ENCODE data around the gene COL11A2.

Gene COL11A2

GRCh38 chr6:33190504-33191107 is 1.7 kb downstream of the COL11A2 start:
- H3K4me1 Mint-ChIP-seq (ENCODE audit: low read depth): peaks cover 24% of the 10 kb centered on the region
- no peak overlapping the region for H3K27ac Mint-ChIP-seq
- no peaks in the 10 kb centered on the region for H3K9me3 Mint-ChIP-seq
- H3K4me3 Mint-ChIP-seq: no peak overlapping the region
- peaks cover 22% of the 10 kb centered on the region for H3K36me3 Mint-ChIP-seq (ENCODE audit: low read depth)
- H3K27me3 Mint-ChIP-seq: peaks cover 27% of the 10 kb centered on the region
- no peak for DNase-seq

DNA sequence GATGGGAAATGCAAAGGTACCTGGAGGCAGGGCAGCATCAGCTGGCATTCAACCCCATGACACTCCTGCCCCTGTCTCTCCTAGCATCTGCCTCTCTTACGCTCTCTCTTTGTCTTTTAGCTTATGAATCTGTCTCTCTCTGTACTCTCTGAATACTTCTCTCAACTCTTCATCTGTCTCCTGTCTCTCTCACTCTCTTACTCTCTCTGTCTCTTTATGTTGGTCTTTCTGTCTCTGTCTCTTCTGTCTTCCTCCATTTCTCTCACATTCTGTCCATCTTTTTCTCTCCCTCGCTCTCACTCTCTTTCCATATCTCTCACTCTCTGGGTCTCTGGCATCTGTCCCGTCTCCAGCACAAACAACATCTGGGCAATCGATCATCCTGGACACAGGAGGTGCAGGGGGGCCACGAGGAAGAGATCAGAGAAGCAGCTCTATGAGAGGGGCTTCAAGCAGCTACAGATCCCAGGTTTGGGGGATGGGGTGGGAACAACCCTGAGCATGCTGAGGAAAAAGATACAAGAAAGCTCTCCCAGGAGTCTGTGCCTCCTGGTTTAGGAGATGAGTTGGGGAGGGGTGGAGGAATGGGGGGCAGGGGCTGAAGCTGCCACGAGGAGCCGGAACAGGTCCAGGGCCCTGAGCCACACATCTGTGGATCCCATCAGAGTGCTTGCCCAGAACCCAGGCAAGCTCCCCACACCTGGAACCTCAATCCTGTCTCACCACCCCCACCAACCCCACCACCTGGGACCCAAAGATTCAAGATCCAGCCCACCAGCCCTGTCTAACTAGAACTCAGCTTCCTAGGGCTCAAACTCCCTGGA is 2.4 kb downstream of the COL11A2 start:
- peaks cover 27% of the 10 kb centered on the region for H3K27me3 Mint-ChIP-seq
- no peak overlapping the region for H3K4me3 Mint-ChIP-seq
- H3K27ac Mint-ChIP-seq: no peak overlapping the region
- peaks cover 25% of the 10 kb centered on the region for H3K4me1 Mint-ChIP-seq (ENCODE audit: low read depth)
- peaks cover 15% of the 10 kb centered on the region for H3K36me3 Mint-ChIP-seq (ENCODE audit: low read depth)
- H3K9me3 Mint-ChIP-seq: no peaks in the 10 kb centered on the region
- no peak for DNase-seq

GRCh38 chr6:33189164-33189563 is 3.1 kb downstream of the COL11A2 start:
- DNase-seq: no peak
- peaks cover 27% of the 10 kb centered on the region for H3K4me1 Mint-ChIP-seq (ENCODE audit: low read depth)
- H3K9me3 Mint-ChIP-seq: no peaks in the 10 kb centered on the region
- H3K36me3 Mint-ChIP-seq (ENCODE audit: low read depth): peaks cover 10% of the 10 kb centered on the region
- no peak overlapping the region for H3K4me3 Mint-ChIP-seq
- no peak overlapping the region for H3K27ac Mint-ChIP-seq
- H3K27me3 Mint-ChIP-seq: peaks cover 27% of the 10 kb centered on the region

DNA sequence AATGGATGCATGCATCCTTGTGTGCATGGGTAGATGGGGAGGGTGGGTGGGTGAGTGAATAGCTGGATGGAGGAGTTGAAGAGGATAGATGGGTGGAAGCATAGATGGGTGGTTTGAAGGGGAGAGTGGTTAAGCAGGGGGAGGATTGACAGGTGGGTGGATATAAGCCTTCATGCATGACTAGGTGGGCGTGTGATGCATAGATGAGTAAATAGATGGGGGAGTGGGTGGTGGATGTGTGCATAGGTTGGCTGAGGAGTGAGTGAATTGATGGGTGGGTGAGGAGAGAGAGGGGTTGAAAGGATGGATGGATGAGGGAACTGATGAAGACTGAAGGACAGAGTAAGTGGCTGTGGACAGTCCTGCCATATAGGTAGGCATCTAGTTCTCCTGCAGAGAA is 4.5 kb downstream of the COL11A2 start:
- no peak for DNase-seq
- peaks cover 11% of the 10 kb centered on the region for H3K9me3 Mint-ChIP-seq
- peaks cover 26% of the 10 kb centered on the region for H3K27me3 Mint-ChIP-seq

GRCh38 chr6:33185654-33186187 is 6.5 kb downstream of the COL11A2 start:
- peaks cover 13% of the 10 kb centered on the region for H3K27me3 Mint-ChIP-seq

More for the DNA sequence above, 4.5 kb downstream of the COL11A2 start:
- Mint-ChIP-seq H3K36me3 (ENCODE audit: low read depth) (peaks cover 13% of the 10 kb centered on the region), H3K27ac (no peak overlapping the region), H3K4me3 (no peak overlapping the region), H3K4me1 (ENCODE audit: low read depth) (peaks cover 31% of the 10 kb centered on the region)

DNA sequence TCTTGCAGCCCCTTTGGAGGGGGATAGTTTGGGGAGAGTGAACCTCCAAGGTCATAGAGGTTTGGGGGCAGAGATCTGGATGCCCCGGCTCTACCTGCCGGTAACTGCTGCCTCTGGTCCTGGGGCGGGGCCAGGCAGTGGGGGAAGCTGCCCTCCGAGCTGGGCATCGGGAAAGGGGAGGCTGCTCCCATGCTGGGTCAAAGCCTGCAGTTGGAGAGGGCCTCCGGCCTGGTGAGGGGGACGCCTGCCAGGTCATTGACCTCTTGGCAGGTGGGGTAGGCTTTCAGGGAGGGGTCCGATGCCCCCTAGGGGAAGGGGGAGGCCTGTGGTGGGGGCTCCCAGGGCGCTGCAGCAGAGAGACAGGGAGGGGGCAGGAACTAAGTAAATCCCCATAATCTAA is 7.1 kb downstream of the COL11A2 start:
- Mint-ChIP-seq H3K9me3 (peaks cover 14% of the 10 kb centered on the region), H3K27ac (no peak overlapping the region), H3K4me3 (no peak overlapping the region), H3K4me1 (ENCODE audit: low read depth) (peaks cover 24% of the 10 kb centered on the region), H3K36me3 (ENCODE audit: low read depth) (peaks cover 17% of the 10 kb centered on the region), H3K27me3 (peaks cover 9% of the 10 kb centered on the region)
- DNase-seq: no peak

More at GRCh38 chr6:33185654-33186187, 6.5 kb downstream of the COL11A2 start:
- Mint-ChIP-seq H3K36me3 (ENCODE audit: low read depth) (peaks cover 17% of the 10 kb centered on the region), H3K4me1 (ENCODE audit: low read depth) (peaks cover 24% of the 10 kb centered on the region), H3K27ac (no peak overlapping the region), H3K9me3 (peaks cover 14% of the 10 kb centered on the region), H3K4me3 (no peak overlapping the region)
- no peak for DNase-seq

GRCh38 chr6:33183071-33183683 is 9.1 kb downstream of the COL11A2 start:
- peaks cover 14% of the 10 kb centered on the region for H3K9me3 Mint-ChIP-seq
- H3K4me3 Mint-ChIP-seq: peak overlapping the region; percentile 9
- no peak for DNase-seq
- H3K27ac Mint-ChIP-seq: peak overlapping the region; percentile 94
- H3K27me3 Mint-ChIP-seq: peaks cover 4% of the 10 kb centered on the region
- peaks cover 24% of the 10 kb centered on the region for H3K4me1 Mint-ChIP-seq (ENCODE audit: low read depth)
- peaks cover 17% of the 10 kb centered on the region for H3K36me3 Mint-ChIP-seq (ENCODE audit: low read depth)

DNA sequence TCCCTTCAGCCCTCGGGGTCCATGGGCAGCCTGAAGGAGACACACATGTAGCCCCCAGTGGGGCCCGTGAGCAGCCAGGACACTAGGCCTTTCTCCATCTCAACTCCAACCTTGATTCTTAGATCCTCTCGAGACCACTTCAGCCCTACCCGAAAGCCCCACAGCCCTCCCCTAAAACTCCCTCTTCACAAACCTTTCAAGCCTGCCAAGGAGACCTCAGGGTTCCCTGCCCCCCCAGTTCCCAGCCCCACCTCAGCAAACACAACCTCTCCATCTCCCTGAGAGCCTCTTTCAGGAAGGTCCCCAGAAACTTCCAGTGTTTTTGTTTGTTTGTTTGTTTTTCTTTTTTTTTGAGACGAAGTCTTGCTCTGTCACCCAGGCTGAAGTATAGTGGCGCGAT is 11.1 kb downstream of the COL11A2 start:
- Mint-ChIP-seq H3K4me1 (ENCODE audit: low read depth) (peaks cover 22% of the 10 kb centered on the region), H3K27me3 (no peaks in the 10 kb centered on the region), H3K36me3 (ENCODE audit: low read depth) (peaks cover 17% of the 10 kb centered on the region), H3K27ac (no peak overlapping the region), H3K4me3 (no peak overlapping the region), H3K9me3 (peaks cover 14% of the 10 kb centered on the region)
- DNase-seq: no peak

DNA sequence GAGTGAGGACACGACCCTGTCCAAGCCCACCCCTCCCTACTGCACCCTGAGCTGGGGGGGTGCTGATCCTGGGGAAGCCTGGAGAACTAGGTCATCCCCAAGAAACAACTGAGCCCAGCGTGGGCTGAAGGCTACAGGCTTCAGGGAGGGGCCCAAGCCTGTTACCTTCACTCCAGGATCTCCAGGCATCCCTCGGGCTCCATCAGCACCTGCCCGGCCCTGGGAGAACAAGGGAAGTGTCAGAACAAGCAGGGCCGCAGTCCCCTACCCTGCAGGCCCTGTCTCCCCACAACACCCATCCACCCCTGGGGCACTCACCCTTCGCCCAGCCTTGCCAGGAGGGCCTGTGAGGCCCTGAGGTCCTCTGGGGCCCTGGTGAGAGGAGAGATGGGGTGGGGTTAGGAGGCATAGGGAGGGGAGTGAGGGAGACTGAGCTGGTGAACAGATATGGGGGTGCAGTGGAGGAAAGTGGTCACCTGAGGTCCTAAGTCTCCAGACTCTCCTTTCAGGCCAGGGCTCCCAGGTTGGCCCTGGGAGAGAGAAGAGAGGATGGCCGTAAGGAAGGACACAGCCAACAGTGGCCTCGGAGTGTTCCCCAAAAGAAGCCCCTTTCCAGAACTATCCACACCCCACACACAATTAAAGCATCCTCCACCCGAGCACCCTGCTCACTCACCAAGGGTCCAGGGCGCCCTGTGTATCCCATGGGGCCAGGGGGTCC is 13.4 kb downstream of the COL11A2 start:
- no peaks in the 10 kb centered on the region for H3K27me3 Mint-ChIP-seq
- H3K27ac Mint-ChIP-seq: no peak overlapping the region
- peaks cover 14% of the 10 kb centered on the region for H3K4me1 Mint-ChIP-seq (ENCODE audit: low read depth)
- no peak for DNase-seq
- H3K9me3 Mint-ChIP-seq: peaks cover 14% of the 10 kb centered on the region
- peaks cover 14% of the 10 kb centered on the region for H3K36me3 Mint-ChIP-seq (ENCODE audit: low read depth)
- no peak overlapping the region for H3K4me3 Mint-ChIP-seq

GRCh38 chr6:33177552-33178446 is 14.5 kb downstream of the COL11A2 start:
- Mint-ChIP-seq H3K4me3 (no peak overlapping the region), H3K27ac (no peak overlapping the region), H3K36me3 (ENCODE audit: low read depth) (peaks cover 3% of the 10 kb centered on the region), H3K27me3 (peaks cover 4% of the 10 kb centered on the region), H3K9me3 (peaks cover 3% of the 10 kb centered on the region), H3K4me1 (ENCODE audit: low read depth) (peaks cover 2% of the 10 kb centered on the region)
- DNase-seq: no peak

DNA sequence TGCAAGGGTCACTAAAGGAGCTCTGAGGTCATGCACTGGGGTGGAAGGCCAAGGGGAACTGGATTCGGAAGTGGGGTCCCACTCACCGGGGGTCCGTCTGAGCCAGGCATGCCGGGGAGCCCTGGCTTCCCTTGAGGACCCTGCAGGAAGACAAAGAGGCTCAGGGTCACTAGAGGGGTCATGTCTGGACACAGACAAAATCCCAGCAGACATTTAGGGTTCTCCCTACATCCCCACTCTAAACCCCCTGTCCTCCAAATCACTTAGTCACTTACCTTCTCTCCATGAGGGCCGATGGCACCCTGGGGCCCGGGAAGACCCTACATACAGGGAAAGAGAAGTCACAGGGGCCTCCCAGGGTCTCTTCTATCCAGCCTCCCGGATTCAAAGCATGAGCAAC is 15.4 kb downstream of the COL11A2 start:
- no peak overlapping the region for H3K27ac Mint-ChIP-seq
- H3K9me3 Mint-ChIP-seq: no peaks in the 10 kb centered on the region
- no peaks in the 10 kb centered on the region for H3K36me3 Mint-ChIP-seq (ENCODE audit: low read depth)
- H3K4me3 Mint-ChIP-seq: no peak overlapping the region
- H3K27me3 Mint-ChIP-seq: peaks cover 8% of the 10 kb centered on the region
- no peak for DNase-seq
- no peaks in the 10 kb centered on the region for H3K4me1 Mint-ChIP-seq (ENCODE audit: low read depth)

DNA sequence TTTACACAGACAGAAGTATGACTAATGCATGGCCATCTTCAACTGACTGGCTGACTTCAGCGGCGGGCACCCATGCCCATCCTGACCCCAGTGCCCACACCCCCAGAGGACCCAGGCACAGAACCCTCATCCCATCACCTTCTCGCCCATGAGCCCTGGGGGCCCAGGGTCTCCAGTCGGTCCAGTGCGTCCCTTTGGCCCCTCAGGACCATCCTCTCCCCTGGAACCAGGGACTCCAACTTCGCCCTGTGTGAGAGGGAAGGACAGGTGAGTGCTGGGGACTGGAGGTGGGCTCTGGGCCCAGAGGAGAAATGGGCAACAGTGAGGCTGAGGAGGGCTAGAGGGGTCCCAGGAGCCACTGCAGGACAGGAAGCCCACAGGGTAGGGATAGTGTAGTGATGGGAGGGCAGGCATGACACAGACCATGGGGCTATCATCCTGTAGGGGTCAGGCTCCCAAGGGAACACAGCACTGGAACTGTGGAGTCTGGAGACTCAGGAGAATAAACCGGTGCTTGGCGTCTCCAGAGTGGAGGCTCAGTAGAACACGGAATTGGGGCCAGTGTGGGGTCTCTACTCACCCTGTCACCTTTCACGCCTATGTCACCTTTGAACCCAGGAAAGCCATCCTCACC is 16.7 kb downstream of the COL11A2 start:
- no peaks in the 10 kb centered on the region for H3K4me1 Mint-ChIP-seq (ENCODE audit: low read depth)
- no peak overlapping the region for H3K27ac Mint-ChIP-seq
- no peak overlapping the region for H3K4me3 Mint-ChIP-seq
- H3K27me3 Mint-ChIP-seq: peaks cover 8% of the 10 kb centered on the region
- H3K36me3 Mint-ChIP-seq (ENCODE audit: low read depth): no peaks in the 10 kb centered on the region
- no peaks in the 10 kb centered on the region for H3K9me3 Mint-ChIP-seq
- no peak for DNase-seq

GRCh38 chr6:33174784-33175183 is 17.5 kb downstream of the COL11A2 start:
- H3K36me3 Mint-ChIP-seq (ENCODE audit: low read depth): no peaks in the 10 kb centered on the region
- H3K4me3 Mint-ChIP-seq: no peak overlapping the region
- H3K27me3 Mint-ChIP-seq: peaks cover 8% of the 10 kb centered on the region
- H3K27ac Mint-ChIP-seq: no peak overlapping the region
- H3K4me1 Mint-ChIP-seq (ENCODE audit: low read depth): no peaks in the 10 kb centered on the region
- DNase-seq: no peak
- no peaks in the 10 kb centered on the region for H3K9me3 Mint-ChIP-seq
